ENCODE results near the gene AADACL4.
"Not testable (repeated sequence)": the region's sequence is repeated elsewhere in the genome, so short reads cannot be mapped to it uniquely, and the experiment has no call there.

Gene AADACL4

DNA sequence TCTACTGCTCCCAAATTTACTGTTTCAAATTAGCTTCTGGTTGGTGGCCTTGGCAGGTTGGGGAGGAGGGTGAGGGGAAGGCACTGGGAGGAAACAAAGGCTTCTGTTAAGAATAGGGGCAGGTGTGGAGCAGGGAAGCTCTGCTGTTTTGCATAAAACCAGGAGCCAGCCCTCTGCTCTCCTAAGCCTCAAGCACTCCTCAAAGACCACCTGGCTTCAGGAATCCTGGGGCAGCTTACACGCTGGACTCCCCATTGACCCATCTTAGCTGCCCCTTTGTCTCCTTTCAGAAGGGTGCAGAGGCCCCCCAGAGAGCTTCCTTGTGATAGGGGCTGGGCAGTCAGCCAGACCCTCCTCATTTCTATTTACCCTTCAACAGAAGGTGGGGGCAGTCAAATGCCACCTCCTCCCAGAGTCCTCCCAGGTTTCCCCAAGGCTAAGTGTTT lies 14.4 kb upstream of the AADACL4 start:
- DNase-seq (ENCODE audit: low read depth in 1 of 2, low spot score in 1 of 2): no peak

DNA sequence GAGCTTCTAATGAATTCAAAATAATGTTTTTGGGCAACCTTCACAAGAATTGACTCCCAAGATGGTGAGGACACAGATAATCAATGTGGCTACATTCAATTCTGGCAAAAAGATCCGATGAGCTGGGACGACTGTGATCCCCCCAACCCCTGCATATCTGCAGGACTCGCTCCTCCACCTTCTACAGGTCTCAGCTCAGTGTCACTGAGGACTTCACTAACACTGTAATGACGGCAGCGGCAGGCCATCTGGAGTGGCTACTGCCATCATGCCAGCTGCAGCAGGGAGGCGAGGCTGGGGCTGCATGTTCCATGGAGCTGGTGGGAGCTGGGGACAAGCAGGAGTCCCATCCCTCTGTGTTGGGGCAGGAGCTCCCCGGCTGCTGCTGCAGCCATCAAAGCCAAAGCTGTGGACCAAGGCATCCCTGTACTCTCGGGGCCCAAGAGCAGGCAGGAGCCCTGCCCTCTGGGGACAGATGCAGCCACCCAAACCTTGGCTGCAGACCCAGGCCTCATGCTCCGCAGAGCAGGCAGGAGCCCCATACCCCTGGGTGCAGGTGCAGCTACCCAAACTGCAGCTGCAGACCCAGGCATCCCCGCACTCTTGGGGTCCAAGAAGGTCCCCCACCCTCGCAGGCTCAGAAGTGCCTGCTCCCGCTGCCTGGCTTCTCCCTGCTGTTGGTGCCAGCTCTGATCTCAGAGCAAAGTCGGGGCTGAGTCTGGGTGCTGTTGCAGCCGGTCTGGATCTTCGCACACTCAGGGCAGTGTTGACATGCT lies 13.7 kb upstream of the AADACL4 start:
- no peak for DNase-seq (ENCODE audit: low read depth in 1 of 2, low spot score in 1 of 2)

DNA sequence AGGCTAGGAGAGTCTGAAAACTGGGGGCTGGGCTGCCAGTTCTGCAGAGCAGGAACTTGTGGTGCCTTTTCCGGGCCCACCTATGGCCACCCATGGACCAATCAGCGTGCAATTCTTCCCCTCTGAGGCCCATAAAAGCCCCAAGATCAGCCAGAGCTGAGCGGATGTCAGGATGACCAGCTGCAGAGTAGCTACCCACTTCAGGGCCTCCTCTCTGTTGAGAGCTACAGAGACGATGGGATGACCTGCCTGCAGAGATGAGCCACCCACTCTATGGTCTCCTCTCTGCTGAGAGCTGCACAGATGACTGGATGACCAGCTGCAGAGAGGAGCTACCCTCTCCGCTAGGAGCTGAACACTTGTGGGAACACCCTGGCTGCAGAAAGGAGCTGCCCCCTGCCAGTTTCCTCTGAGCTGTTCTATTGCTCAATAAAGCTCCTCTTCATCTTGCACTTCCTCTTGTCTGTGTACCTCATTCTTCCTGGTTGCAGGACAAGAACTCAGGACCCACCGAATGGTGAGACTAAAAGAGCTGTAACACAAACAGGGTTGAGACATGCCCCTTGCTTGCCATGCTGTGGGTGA lies 12.8 kb upstream of the AADACL4 start:
- DNase-seq (ENCODE audit: low read depth in 1 of 2, low spot score in 1 of 2): no peak

- DNase-seq (ENCODE audit: low read depth in 1 of 2, low spot score in 1 of 2): no peak
Measured at GRCh38 chr1:12631571-12631970, 12.3 kb upstream of the AADACL4 start.

GRCh38 chr1:12634156-12634555 lies 9.7 kb upstream of the AADACL4 start:
- no peak for DNase-seq (ENCODE audit: low read depth in 1 of 2, low spot score in 1 of 2)

- DNase-seq (ENCODE audit: low read depth in 1 of 2, low spot score in 1 of 2): no peak
Measured at GRCh38 chr1:12634696-12635202, 9.1 kb upstream of the AADACL4 start.

DNA sequence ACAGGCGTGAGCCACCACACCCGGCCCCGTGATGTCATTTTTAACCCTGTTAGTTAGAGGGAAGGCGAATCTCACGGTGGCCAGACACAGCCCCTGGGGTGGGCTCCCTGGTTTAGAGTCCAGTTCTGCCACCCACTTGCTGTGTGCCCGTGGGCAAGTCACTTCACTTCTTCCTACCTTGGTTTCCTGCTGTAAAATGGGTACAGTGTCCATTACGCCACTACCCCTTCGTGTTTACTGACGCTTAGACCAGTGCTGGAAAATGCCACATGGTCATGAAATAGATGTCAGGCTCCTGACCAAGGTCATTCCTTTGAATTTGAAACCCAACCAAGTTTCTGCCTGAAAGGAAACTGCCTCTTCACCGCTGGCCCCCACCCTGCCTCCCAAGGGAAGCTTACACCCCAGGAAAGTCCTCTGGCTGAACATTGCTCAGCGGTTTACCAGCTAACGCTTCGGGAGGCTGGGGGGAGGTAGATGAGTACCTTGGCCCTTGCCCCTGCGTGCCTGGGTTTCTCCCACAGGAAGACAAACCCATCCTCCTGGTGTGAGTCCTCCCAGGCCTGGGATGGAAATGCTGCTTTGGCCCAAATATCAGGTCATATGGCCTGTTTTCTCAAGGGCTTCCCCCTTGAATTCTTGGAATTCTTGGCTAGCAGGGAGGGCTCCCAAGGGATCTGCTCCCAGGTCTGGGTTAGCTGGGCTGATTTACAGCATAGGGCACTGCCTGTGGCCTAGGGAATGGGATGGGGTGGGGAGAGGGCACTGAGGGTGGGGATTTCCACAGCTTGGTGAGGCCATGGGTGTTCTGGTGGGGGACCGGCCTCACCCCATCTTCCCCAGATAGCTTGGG lies 7.6 kb upstream of the AADACL4 start:
- DNase-seq (ENCODE audit: low read depth in 1 of 2, low spot score in 1 of 2): no peak

DNA sequence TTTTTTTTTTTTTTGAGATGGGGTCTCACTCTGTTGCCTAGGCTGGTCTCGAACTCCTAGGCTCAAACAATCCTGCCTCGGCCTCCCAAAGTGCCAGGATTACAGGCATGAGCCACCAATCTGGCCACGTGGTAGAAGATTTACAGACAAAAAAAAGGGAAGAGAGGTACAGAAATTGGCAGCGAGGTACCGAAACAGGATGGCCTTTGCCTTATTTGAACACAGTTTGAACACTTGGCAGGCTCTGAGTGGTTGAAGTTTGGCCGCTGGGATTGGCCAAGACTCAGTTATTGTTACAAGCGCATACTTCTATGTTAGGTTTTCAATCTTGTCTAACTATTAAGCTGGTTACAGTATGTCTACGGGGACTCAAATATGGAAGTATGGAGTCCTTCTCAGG lies 6.2 kb upstream of the AADACL4 start:
- DNase-seq (ENCODE audit: low read depth in 1 of 2, low spot score in 1 of 2): no peak

DNA sequence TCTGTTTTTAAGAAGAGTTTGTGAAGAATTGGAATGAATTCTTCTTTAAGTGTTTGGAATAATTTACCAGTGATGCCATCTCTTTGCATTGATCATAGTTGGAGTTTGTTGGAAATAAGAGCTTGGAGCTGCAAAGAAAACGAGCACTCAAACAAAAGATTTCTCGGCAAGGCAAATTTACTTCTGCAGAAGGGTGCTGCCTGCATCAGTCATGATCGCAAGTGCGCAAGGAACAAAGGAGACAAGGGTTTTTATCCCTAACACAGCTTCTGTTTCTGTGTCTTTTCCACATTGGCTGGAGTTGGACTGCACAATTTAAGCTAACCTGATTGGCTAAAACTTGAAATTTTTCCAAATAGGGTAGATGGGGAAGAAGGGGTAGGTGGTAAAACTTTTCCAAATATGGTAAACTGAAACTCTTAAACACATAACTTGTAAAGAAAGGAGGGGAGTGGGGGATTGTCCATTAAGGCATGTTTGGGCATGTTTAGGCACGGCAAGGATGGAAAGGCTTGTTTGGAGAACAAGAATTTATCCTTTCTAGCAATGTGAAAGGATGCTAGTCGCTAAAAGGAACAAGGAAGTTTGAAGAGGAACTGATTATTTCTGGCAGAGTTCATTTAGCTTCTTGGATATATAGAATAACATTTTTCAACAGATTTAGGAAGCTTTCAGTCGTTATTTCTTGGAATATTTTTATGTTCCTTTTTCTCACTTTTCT lies 3.5 kb upstream of the AADACL4 start:
- DNase-seq (ENCODE audit: low read depth in 1 of 2, low spot score in 1 of 2): no peak

GRCh38 chr1:12640958-12641272 lies 3.0 kb upstream of the AADACL4 start:
- no peak for DNase-seq (ENCODE audit: low read depth in 1 of 2, low spot score in 1 of 2)

- DNase-seq (ENCODE audit: low read depth in 1 of 2, low spot score in 1 of 2): no peak
Measured at GRCh38 chr1:12643079-12643478, 806 bp upstream of the AADACL4 start.

DNA sequence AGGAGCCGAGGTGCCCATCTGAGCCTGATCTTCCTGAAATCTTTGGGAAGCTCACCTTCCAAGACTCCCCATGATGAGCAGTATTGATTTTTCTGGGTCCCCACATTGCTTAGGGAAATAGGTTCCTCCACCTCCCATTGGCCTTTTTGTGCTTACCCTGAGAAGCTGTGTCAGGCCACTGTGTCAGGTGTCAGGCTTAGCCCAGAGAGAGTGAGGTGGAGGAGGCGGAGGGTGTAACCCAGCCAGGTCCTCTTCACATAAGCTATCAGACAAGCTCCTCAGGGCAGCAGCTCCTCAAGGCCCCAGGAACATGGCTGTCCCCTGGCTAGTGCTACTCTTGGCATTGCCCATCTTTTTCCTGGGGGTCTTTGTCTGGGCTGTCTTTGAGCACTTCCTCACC lies 352 bp downstream of the AADACL4 start:
- no peak for DNase-seq (ENCODE audit: low read depth in 1 of 2, low spot score in 1 of 2)

- no peak for DNase-seq (ENCODE audit: low read depth in 1 of 2, low spot score in 1 of 2)
Measured at GRCh38 chr1:12644829-12645228, 944 bp downstream of the AADACL4 start.

DNA sequence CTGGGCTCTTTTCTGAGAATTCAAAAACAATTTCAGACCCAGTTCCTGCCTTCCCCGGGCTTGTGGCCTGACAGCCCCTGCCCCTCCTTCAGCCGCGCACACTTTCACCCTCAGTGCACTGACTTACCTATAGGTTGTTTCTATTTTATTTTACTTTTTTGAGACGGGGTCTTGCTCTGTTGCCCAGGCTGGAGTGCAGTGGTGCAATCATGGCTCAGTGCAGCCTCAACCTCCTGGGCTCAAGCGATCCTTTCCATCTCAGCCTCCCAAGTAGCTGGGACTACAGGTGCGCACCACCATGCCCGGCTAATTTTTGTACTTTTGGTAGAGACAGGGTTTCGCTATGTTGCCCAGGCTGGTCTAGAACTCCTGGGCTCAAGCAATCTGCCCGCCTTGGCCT lies 1.5 kb downstream of the AADACL4 start:
- DNase-seq (ENCODE audit: low read depth in 1 of 2, low spot score in 1 of 2): not testable (repeated sequence)

GRCh38 chr1:12648741-12649140 lies 4.9 kb downstream of the AADACL4 start:
- no peak for DNase-seq (ENCODE audit: low read depth in 1 of 2, low spot score in 1 of 2)

DNA sequence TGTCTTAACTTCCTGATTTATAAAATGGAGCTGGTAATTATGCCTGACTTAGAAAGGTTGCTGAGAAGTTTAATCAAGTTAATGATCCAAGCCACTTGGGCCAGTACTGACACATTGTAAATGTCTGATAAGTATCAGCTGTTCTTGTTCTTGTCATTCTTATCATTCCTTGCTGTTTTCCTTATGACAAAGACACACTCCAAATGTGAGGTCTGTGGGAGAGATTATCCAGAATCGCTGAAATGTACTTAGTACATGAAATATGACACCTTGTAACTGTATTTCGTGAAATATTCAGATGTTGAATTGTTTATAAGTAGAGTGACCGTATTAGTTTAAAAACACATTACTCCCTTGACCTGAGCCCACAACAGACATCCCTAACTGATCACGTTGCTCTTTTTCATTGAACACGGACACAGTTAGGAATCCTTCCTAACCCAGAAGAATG lies 6.1 kb downstream of the AADACL4 start:
- no peak for DNase-seq (ENCODE audit: low read depth in 1 of 2, low spot score in 1 of 2)

- no peak for DNase-seq (ENCODE audit: low read depth in 1 of 2, low spot score in 1 of 2)
Measured at GRCh38 chr1:12654004-12654567, 10.2 kb downstream of the AADACL4 start.

- no peak for DNase-seq (ENCODE audit: low read depth in 1 of 2, low spot score in 1 of 2)
Measured at GRCh38 chr1:12654657-12655056, 10.8 kb downstream of the AADACL4 start.

GRCh38 chr1:12656575-12656974 lies 12.7 kb downstream of the AADACL4 start:
- DNase-seq (ENCODE audit: low read depth in 1 of 2, low spot score in 1 of 2): no peak

- no peak for DNase-seq (ENCODE audit: low read depth in 1 of 2, low spot score in 1 of 2)
Measured at GRCh38 chr1:12657060-12657884, 13.4 kb downstream of the AADACL4 start.

All from activated T-helper 1 cell treated with anti-CD3 and anti-CD28 coated beads, Interleukin-2, amount 50 U/mL, for 16 hours (primary cell).